NCI-H1417 treated with DMSO at 0.1 percent for 48 hours (cell line): ENCODE data around the gene ZNF438.
"Not testable (repeated sequence)": the region's sequence is repeated elsewhere in the genome, so short reads cannot be mapped to it uniquely, and the experiment has no call there.

Experiments used
- DNase-seq: peaks from one replicate; lab custom pipeline; 2025; lab: John Stamatoyannopoulos, UW

The ZNF438 gene

DNA sequence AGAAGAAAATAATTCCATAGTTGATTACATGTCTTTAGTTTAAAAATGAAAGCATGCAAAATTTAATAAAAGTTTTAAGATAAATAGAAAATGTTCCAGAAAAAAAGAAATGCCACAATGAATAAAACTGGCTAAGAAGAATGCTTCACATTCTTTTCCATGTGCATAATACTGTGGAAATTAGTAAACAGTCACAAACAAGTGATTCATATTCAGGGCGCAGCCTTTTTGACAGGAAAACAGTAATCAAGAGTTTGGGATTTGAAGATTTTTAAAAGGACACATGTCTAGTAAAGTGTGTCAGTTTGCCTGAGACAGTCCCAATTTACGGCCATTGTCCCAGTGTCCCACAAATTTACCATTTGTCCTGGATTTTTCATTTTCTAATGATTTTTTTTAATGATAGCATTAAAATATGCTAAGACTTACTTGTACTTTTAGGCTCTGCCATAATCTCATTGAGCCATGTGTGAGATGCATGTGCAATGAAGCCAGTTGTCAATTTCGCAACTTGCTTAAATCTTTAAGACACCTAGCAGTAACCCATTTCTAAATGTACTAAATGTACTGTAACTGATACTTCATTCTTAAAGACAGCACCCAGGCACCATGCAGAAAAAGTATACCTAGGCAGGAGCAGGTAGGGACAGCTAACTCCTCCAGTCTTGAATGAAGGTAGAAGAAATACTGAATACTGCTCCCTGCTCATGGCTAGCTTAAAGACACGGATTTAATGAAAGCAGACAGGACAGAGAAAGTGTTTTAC, 46.9 kb downstream of the ZNF438 start:
- no peak for DNase-seq

DNA sequence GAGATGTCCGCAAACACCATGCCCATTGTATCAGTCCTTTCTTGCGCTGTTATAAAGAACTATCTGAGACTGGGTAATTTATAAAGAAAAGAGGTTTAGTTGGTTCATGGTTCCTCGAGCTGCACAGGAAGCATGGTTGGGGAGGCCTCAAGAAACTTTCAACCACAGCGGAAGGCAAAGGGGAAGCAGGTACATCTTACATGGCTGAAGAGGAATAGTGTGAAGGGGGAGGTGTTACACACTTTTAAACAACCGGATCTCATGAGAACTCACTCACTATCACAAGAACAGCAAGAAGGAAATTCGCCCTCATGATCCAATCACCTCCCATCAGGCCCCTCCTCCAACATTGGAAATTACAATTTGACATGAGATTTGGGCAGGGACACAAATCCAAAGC, 48.5 kb downstream of the ZNF438 start:
- not testable (repeated sequence) for DNase-seq

- DNase-seq: no peak
These were observed 50.6 kb downstream of the ZNF438 start for GRCh38 chr10:30980951-30981616.

GRCh38 chr10:30979956-30980355, 51.7 kb downstream of the ZNF438 start:
- no peak for DNase-seq

DNA sequence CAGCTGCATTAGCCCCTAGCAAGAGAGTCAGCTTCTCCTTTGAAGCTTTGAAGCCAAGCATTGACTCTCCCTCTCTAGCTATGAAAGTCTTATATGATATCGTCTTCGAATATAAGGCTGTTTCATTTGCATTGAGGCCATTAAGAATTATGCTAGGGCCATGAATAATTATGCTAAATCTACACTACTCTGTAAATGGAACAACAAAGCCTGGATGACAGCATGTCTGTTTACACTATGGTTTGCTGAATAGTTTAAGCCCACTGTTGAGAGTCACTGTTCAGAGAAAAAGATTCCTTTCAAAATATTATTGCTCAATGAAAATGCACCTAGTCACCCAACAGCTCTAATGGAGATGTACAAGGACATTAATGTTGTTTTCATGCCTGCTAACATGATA, 52.8 kb downstream of the ZNF438 start:
- DNase-seq: no peak

GRCh38 chr10:30977385-30977784, 54.3 kb downstream of the ZNF438 start:
- DNase-seq: no peak

GRCh38 chr10:30974773-30975415, 56.8 kb downstream of the ZNF438 start:
- DNase-seq: no peak

- DNase-seq: no peak
These were observed 57.3 kb downstream of the ZNF438 start for GRCh38 chr10:30974355-30974754.

DNA sequence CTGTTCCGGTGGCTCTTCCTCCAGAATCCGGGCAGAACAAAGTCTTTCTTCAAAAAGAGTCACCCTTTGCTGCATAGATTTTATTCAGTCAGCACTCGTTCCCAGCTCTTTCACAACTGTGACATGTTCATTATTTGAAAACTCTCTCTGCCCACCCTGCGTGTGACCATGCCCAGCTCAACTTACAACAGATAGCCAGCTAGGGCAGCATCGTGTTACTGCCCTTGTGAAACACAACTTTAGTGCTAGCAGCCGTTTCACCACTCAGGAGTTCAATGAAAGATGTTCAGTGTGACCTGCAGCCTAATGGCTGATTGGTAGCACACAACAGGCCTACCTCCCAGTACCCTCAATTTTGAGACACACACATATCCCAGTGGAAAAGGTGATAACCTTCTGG, 57.9 kb downstream of the ZNF438 start:
- no peak for DNase-seq

- DNase-seq: no peak
These were observed 60.8 kb downstream of the ZNF438 start for GRCh38 chr10:30970760-30971460.

DNA sequence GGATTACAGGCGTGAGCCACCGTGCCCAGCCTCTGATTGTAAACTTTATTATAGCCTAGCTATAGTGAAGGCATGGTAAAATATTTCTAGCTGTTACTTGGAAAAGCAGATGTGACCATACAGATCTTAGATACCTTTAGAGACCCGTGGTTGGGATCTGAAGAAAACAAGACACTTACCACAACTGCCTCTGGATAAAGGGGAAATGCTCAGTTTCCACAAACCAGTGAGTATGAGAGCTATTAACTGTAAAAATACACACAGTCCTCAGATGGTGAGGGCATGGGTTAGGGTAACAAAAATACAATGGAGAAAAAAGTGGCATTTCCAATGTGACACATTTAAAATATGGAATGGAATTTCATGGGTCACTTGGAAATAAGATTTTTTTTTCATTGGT, 63.0 kb downstream of the ZNF438 start:
- no peak for DNase-seq

DNA sequence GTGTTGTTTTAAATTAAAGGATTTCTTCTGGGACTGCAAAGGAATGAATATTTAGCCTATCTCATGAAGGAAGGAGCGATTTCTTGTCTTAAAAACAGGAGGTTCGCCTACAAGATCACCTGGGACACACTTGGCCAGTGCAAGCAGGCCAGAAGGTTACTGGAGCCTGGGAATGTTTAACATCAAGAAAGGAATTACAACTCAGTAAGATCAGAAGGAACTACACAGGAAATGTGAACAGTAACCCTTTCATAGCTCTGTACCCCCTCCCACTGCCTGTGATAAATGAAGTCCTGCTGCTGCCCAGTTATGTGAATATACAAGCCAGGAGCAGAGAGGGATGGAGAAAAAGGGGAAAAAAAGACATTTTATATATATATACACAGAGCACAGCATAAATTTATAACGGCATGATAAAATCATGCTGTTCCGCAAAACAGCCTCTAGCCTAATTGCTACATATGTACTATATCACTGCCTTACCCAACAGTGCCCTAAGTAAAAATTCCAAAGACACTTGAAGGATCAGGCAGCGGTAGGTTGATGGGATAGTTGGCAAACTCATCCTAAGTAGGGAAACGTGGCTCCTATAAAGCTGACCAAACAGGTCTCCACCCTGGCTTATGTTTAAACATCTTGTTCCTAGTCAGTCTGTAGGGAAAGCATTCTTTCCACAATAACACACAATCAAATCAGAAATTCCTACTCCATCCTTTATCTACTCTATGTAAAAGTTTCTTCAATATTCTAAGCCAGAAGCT, 63.8 kb downstream of the ZNF438 start:
- DNase-seq: no peak

DNA sequence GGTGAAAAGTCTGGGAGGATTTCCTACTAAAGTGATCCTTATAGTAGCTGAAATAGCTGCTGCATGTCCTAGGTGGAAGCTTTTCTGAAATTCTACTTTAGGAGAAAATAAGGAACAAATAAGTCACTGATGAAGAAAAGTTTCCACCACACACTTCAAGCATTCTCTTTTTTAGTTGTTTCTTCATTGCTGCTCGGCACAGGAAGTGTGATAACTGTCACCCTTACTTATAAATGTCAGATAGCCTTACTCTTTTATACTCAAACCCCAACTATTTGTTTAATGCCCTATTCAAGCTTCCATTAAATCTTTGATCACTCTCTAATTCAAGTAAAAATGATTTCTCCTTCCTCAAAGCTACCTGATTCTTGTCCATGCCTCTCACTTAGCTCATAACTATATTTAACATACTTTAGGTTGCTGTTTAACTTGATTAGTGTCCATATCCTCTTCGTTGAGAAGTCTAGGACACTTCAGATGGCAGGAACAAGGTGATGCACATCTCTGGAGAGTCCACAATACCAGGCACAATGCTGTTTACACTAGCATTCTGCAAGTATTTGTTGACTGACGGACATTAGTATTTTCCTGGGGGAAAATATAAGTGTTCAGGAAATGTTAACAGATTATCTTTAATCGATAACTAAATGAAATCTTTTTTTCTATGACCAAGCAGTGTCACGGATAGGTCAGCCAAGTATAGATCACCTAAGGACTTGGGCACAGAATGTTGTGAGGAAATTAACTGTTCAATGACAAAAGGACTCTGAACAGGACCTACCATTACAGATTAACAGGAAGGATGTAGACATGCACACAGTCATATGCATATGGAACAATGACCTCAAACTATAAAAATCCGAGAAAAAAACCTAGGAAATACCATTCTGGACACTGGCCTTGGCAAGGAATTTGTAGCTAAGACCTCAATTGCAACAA, 67.4 kb downstream of the ZNF438 start:
- DNase-seq: no peak

DNA sequence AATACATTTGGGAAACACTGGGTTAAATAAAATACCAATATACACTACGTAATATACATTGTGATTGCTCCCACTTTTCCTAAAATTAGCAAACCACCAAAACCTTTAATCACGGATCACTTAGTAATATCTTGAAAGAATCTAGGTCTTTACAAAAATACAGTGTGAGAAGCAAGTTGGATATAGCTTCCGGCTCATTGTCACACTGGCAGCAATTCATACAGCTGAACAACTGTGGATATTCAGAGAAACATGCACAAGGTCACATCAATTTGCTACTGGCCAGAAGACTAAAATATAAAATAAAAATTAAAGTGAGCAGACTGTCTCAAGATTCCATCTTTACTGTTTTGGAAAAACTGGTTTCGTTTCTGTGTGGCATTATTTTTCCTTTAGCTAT, 69.1 kb downstream of the ZNF438 start:
- DNase-seq: no peak

DNA sequence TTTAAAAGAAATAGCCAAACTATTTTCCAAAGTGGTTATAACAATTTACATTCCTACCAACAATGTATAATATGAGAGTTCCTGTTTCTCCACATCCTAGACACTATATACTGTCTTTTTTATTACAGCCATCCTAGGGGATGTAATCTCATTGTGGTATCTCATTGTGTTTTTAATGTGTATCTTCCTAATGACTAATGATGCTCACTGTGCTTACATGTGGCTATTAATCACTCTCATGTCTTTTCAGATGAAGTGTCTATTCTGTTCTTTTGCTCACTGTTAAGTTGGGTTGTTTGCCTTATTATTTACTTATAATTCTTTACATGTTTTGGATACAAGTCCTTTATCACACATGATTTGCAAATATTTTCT, 71.8 kb downstream of the ZNF438 start:
- DNase-seq: no peak

- DNase-seq: not testable (repeated sequence)
These were observed 82.4 kb downstream of the ZNF438 start for GRCh38 chr10:30949218-30949617.

- no peak for DNase-seq
These were observed 87.7 kb downstream of the ZNF438 start for GRCh38 chr10:30944005-30944404.

DNA sequence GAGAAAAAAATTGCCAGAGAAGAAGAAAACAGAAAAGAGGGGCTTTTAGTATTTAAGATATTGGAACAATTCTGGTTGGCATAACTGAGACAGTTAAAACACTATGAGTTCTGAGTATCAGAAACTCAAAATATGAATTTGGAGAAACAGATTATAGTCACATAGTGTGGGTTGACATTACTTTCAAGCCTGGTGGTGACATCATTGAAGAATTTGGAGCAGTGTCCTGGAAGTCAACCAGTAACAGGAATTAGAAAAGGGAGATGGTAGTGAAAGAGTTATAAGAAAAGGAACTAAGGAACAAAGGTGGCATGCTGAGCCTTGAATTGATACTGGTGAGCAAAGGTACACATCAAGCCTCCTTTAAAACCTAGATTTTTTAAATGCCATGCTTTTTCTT, 88.2 kb downstream of the ZNF438 start:
- DNase-seq: no peak

DNA sequence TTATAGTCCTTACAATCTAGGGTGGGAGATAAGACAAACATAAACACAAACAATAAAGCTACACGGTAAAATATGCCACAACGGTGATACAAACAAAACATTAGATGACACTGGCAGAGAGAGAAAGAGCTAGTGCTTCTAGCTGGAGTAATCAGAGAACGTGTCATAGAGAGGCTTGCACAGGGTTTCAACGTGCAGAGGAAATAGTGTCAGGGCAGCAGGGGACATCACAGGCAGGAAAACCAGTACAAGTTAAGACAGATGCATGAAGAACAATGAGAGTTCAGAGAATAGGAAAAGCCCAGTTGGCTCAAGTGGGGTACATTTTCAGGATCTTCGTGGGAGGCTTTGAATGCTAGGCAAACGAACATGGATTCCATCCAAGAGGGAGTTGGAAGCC, 91.4 kb downstream of the ZNF438 start:
- DNase-seq: no peak

DNA sequence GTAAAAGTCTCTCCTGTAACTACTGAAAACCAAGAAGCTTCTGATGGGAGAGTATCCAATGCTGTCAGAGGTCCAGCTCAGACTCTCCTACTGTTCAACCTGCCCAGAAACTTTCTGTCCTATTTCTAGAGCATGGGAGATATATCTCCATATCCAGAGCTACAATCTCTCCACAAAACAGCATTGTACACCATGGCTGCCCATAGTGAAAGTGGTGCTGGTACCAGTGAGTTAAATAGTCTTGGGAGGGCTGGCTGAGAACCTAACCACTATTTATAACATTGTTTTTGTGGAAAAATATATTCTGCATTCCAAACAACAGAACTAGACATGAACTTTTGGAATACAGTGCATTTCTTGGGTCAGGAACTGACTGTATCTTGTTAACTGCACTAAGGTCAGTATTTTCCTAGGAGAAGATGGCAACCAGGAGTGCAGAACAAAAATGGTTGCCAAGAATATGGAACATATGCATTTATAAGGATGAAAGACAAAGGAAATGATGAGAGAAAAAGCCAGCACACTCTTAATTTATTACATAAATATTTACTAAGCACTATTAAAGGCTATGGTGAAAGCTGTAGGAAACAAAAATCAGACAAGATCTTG, 91.9 kb downstream of the ZNF438 start:
- DNase-seq: no peak
